Skeletal muscle tissue (tissue), 4 donors: ENCODE data around the gene MORN4. TPM values are rescaled to one million over a fixed set of nuclear protein-coding genes. Genes with fewer than 3 reads are reported as not detected.
"Not testable (repeated sequence)": the region's sequence is repeated elsewhere in the genome, so short reads cannot be mapped to it uniquely, and the experiment has no call there.

Experiments
- H3K27ac ChIP-seq: one replicate; pipeline ENCODE4 v1.7.0; 2013; ENCODE audit warnings: mild to moderate bottlenecking, low read depth, low read length, inconsistent platforms
- H3K27me3 ChIP-seq, 3 donors: one replicate each; pipeline ENCODE4 v1.7.0; 2013; ENCODE audit warnings: low read length in 3 of 3; ENCODE audit not compliant: control insufficient read depth in 3 of 3, insufficient read depth in 3 of 3
- H3K36me3 ChIP-seq, 3 donors: one replicate each; pipeline ENCODE4 v1.7.0; 2013; ENCODE audit warnings: low read length in 3 of 3; ENCODE audit not compliant: control insufficient read depth in 3 of 3, insufficient read depth in 3 of 3
- H3K4me1 ChIP-seq, 3 donors: one replicate each; pipeline ENCODE4 v1.7.0; 2013; ENCODE audit warnings: low read length in 3 of 3, mild to moderate bottlenecking in 3 of 3; ENCODE audit not compliant: control insufficient read depth in 3 of 3, insufficient read depth in 3 of 3
- H3K4me3 ChIP-seq, 3 donors: one replicate each; pipeline ENCODE4 v1.7.0; 2013; ENCODE audit warnings: low read length in 3 of 3
- H3K9ac ChIP-seq, 3 donors: one replicate each; pipeline ENCODE4 v1.7.0; 2013; ENCODE audit warnings: low read length in 3 of 3, mild to moderate bottlenecking in 3 of 3, moderate library complexity in 2 of 3, low read depth in 1 of 3
- H3K9me3 ChIP-seq, 3 donors: one replicate each; pipeline ENCODE4 v1.7.0; 2013; ENCODE audit warnings: low read length in 3 of 3; ENCODE audit not compliant: control insufficient read depth in 3 of 3
- total RNA-seq: library from RNA; depleted of rRNA; stranded (reverse); fragments of >200 nt; gene quantifications from one replicate; pipeline ENCODE4 v1.2.3, GENCODE V29; 2014
- donor health status: Osteomylitis.

MORN4 gene
- total RNA-seq, 1 donor from 2014 or later = 1.0 TPM

GRCh38 chr10:97585439-97585811, 47.9 kb downstream of the MORN4 start:
- Histone ChIP-seq H3K9me3 (no peaks in the 10 kb centered on the region), H3K27ac (peak overlapping the region; percentile 86), H3K4me3 (peak overlapping the region in 2 of 3 donors; percentile 56 to 61)

GRCh38 chr10:97584798-97585438, 48.4 kb downstream of the MORN4 start:
- Histone ChIP-seq H3K9ac (peak overlapping the region; percentile 13 to 79 (median 69)), H3K4me3 (peak overlapping the region; percentile 31 to 61 (median 56)), H3K27ac (peak overlapping the region; percentile 86)

More at GRCh38 chr10:97585439-97585811, 47.9 kb downstream of the MORN4 start:
- peaks cover 19 to 68% (median 32%) of the 10 kb centered on the region in 3 donors for H3K4me1 ChIP-seq
- peaks cover 0 to 12% (median 9%) of the 10 kb centered on the region in 3 donors for H3K36me3 ChIP-seq
- H3K9ac ChIP-seq = peak overlapping the region in 1 of 3 donors; percentile 79
- H3K27me3 ChIP-seq = no peaks in the 10 kb centered on the region

GRCh38 chr10:97584060-97584797, 49.1 kb downstream of the MORN4 start, which contains the start of gene HOGA1:
HOGA1 (plus strand) TSS chr10:97584389; CDS start chr10:97584704, 315 bp downstream.
- Histone ChIP-seq H3K4me3 (peak within 1 kb of the TSS; percentile 31 to 61 (median 56)), H3K4me1 (peaks cover 19 to 72% (median 33%) of the 10 kb centered on the region in 3 donors), H3K9ac (peak within 1 kb of the TSS; percentile 13 to 79 (median 69)), H3K9me3 (no peaks in the 10 kb centered on the region), H3K27me3 (no peaks in the 10 kb centered on the region), H3K36me3 (peaks cover 2 to 12% (median 9%) of the 10 kb centered on the region in 3 donors), H3K27ac (peak within 1 kb of the TSS; percentile 86)

More at GRCh38 chr10:97584798-97585438, 48.4 kb downstream of the MORN4 start:
- Histone ChIP-seq H3K36me3 (peaks cover under 1 to 12% (median 9%) of the 10 kb centered on the region in 3 donors), H3K27me3 (no peaks in the 10 kb centered on the region), H3K9me3 (no peaks in the 10 kb centered on the region), H3K4me1 (peaks cover 19 to 72% (median 33%) of the 10 kb centered on the region in 3 donors)

- Histone ChIP-seq H3K27ac (peak overlapping the region; percentile 69), H3K4me3 (no peak overlapping the region), H3K27me3 (no peaks in the 10 kb centered on the region), H3K9me3 (no peaks in the 10 kb centered on the region), H3K9ac (peak overlapping the region in 1 of 3 donors; percentile 65), H3K36me3 (peaks cover 2 to 12% (median 9%) of the 10 kb centered on the region in 3 donors), H3K4me1 (peaks cover 19 to 68% (median 35%) of the 10 kb centered on the region in 3 donors)
Observed at GRCh38 chr10:97583476-97583875, 49.8 kb downstream of the MORN4 start.

GRCh38 chr10:97582169-97582568, 51.1 kb downstream of the MORN4 start:
- Histone ChIP-seq H3K9me3 (no peaks in the 10 kb centered on the region), H3K4me1 (peaks cover 19 to 72% (median 41%) of the 10 kb centered on the region in 3 donors), H3K27me3 (no peaks in the 10 kb centered on the region), H3K4me3 (no peak overlapping the region), H3K36me3 (peaks cover 2 to 17% (median 12%) of the 10 kb centered on the region in 3 donors), H3K27ac (peak overlapping the region; percentile 69), H3K9ac (peak overlapping the region in 1 of 3 donors; percentile 35)

GRCh38 chr10:97580421-97581367, 52.6 kb downstream of the MORN4 start:
- H3K27me3 ChIP-seq = no peaks in the 10 kb centered on the region
- H3K9ac ChIP-seq = peak overlapping the region in 1 of 3 donors; percentile 10
- H3K4me1 ChIP-seq = peaks cover 25 to 67% (median 46%) of the 10 kb centered on the region in 3 donors
- no peaks in the 10 kb centered on the region for H3K9me3 ChIP-seq
- no peak overlapping the region for H3K4me3 ChIP-seq
- H3K36me3 ChIP-seq = peaks cover 2 to 17% (median 12%) of the 10 kb centered on the region in 3 donors
- peak overlapping the region; percentile 15 for H3K27ac ChIP-seq

DNA sequence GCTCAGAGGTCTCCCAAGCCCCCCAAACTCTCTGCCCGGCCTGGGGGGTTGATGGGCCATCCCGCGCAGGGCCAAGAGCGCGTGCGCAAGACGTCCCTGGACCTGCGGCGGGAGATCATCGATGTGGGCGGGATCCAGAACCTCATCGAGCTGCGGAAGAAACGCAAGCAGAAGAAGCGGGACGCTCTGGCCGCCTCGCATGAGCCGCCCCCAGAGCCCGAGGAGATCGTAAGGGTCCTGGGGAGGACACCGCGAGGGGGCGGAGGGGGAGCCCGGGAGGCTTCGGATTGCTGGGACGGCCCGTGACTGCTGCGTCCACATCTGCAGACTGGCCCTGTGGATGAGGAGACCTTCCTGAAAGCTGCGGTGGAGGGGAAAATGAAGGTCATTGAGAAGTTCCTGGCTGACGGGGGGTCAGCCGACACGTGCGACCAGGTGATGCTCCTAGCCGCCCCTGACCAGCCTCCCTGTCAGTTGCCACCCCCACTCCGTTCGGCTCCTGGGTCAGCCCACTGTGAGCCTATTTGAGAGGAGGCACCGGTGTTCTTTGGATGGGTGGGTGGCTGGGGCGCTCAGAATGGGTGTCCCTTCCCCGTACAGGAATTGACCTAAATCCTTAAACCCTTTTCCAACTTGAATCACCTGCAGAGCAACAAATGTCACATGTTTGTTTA, 55.0 kb downstream of the MORN4 start:
- Histone ChIP-seq H3K27ac (no peak overlapping the region), H3K9me3 (no peaks in the 10 kb centered on the region), H3K36me3 (peaks cover 2 to 17% (median 12%) of the 10 kb centered on the region in 3 donors), H3K4me3 (no peak overlapping the region), H3K9ac (peak overlapping the region in 1 of 3 donors; percentile 16), H3K27me3 (no peaks in the 10 kb centered on the region), H3K4me1 (peaks cover 20 to 64% (median 43%) of the 10 kb centered on the region in 3 donors)

DNA sequence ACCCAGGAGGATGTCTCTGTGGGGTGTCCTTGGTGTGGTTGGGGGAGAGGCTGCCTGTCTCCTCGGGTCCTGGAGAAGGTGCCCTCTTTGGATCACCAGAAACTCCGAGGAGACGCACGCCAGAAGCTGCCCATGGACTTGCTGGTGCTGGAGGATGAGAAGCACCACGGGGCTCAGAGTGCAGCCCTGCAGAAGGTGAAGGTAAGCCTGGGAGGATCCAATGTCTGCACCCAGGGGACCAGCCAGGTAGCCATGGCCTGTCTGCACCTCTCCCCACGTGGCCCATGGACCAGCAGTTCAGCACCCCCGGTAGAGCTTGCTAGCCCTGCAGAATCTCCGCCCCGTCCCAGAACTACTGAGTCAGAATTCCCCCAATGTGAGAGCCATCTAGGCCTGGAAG, 55.6 kb downstream of the MORN4 start:
- Histone ChIP-seq H3K4me3 (no peak overlapping the region), H3K27ac (peak overlapping the region; percentile 5), H3K4me1 (peaks cover 26 to 64% (median 49%) of the 10 kb centered on the region in 3 donors), H3K36me3 (peaks cover 2 to 17% (median 12%) of the 10 kb centered on the region in 3 donors), H3K9ac (no peak overlapping the region), H3K27me3 (no peaks in the 10 kb centered on the region), H3K9me3 (no peaks in the 10 kb centered on the region)

DNA sequence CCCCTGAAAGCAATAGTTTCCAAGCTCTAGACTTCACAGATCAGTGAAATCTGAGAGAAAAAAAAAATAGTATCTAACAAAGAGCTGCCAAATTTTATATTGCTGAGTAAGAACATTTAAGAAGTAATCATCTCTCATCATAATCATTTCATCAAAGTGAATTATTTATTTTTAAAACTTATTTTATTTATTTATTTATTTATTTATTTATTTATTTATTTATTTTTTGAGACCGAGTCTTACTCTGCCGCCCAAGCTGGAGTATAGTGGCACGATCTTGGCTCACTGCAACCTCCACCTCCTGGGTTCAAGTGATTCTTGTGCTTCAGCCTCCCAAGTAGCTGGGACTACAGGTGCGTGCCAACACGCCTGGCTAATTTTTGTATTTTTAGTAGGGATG, 56.8 kb downstream of the MORN4 start:
- Histone ChIP-seq H3K4me1 (peaks cover 38 to 66% (median 61%) of the 10 kb centered on the region in 3 donors), H3K36me3 (peaks cover 2 to 12% (median 4%) of the 10 kb centered on the region in 3 donors), H3K27ac (peak overlapping the region; percentile 94), H3K9ac (peak overlapping the region in 1 of 3 donors; percentile 38)
- H3K9me3 ChIP-seq, H3K4me3 ChIP-seq, H3K27me3 ChIP-seq: not testable (repeated sequence)
